Measurements from ENCODE around the gene CDK9.

Gene CDK9

GRCh38 chr9:127753622-127754021 is 32.2 kb upstream of the CDK9 start:
- TF ChIP-seq SIN3A (IDR thresholded peaks at IDR 0.05; ENCODE audit: borderline replicate concordance, insufficient read depth, low read length): no peak
- TF ChIP-seq TAF1 (IDR thresholded peaks at IDR 0.05; ENCODE audit: borderline replicate concordance, insufficient read depth, low read length): no peak
- TF ChIP-seq REST (IDR thresholded peaks at IDR 0.05; ENCODE audit: insufficient read depth in 1 of 2, low read depth in 2 of 2, low read length in 2 of 2): no peak
- no peak for TF ChIP-seq FOXP2 (optimal IDR thresholded peaks at IDR 0.05; ENCODE audit: borderline replicate concordance, extremely low read depth, extremely low read length, insufficient read depth)
- no peak for TF ChIP-seq POLR2AphosphoS5 (IDR thresholded peaks at IDR 0.05; ENCODE audit: low read depth, low read length)

GRCh38 chr9:127754099-127755060 is 31.5 kb upstream of the CDK9 start:
- TF ChIP-seq TAF1 (IDR thresholded peaks at IDR 0.05; ENCODE audit: borderline replicate concordance, insufficient read depth, low read length) (no peak), REST (IDR thresholded peaks at IDR 0.05; ENCODE audit: insufficient read depth in 1 of 2, low read depth in 2 of 2, low read length in 2 of 2) (no peak), SIN3A (IDR thresholded peaks at IDR 0.05; ENCODE audit: borderline replicate concordance, insufficient read depth, low read length) (no peak), POLR2AphosphoS5 (IDR thresholded peaks at IDR 0.05; ENCODE audit: low read depth, low read length) (no peak), FOXP2 (optimal IDR thresholded peaks at IDR 0.05; ENCODE audit: borderline replicate concordance, extremely low read depth, extremely low read length, insufficient read depth) (no peak)

GRCh38 chr9:127755061-127756060 is 30.5 kb upstream of the CDK9 start:
- TF ChIP-seq REST (IDR thresholded peaks at IDR 0.05; ENCODE audit: insufficient read depth in 1 of 2, low read depth in 2 of 2, low read length in 2 of 2) (no peak), FOXP2 (optimal IDR thresholded peaks at IDR 0.05; ENCODE audit: borderline replicate concordance, extremely low read depth, extremely low read length, insufficient read depth) (no peak), SIN3A (IDR thresholded peaks at IDR 0.05; ENCODE audit: borderline replicate concordance, insufficient read depth, low read length) (no peak), POLR2AphosphoS5 (IDR thresholded peaks at IDR 0.05; ENCODE audit: low read depth, low read length) (no peak), TAF1 (IDR thresholded peaks at IDR 0.05; ENCODE audit: borderline replicate concordance, insufficient read depth, low read length) (no peak)

GRCh38 chr9:127756233-127756632 is 29.6 kb upstream of the CDK9 start:
- no peak for TF ChIP-seq REST (IDR thresholded peaks at IDR 0.05; ENCODE audit: insufficient read depth in 1 of 2, low read depth in 2 of 2, low read length in 2 of 2)
- no peak for TF ChIP-seq FOXP2 (optimal IDR thresholded peaks at IDR 0.05; ENCODE audit: borderline replicate concordance, extremely low read depth, extremely low read length, insufficient read depth)
- no peak for TF ChIP-seq TAF1 (IDR thresholded peaks at IDR 0.05; ENCODE audit: borderline replicate concordance, insufficient read depth, low read length)
- TF ChIP-seq SIN3A (IDR thresholded peaks at IDR 0.05; ENCODE audit: borderline replicate concordance, insufficient read depth, low read length): no peak
- no peak for TF ChIP-seq POLR2AphosphoS5 (IDR thresholded peaks at IDR 0.05; ENCODE audit: low read depth, low read length)

Data from PFSK-1 (cell line).